Right lobe of liver (tissue), 6 donors: Measurements from ENCODE around the gene PDE6D. TPM values are rescaled to one million over a fixed set of nuclear protein-coding genes. Genes with fewer than 3 reads are reported as not detected.

Source experiments
- ATAC-seq, 4 donors: fragments of 200-7000 bp; cut with Tn5 transposase; one replicate each; pipeline ENCODE4 v1.9.1; 2020; ENCODE audit warnings: mild to moderate bottlenecking in 4 of 4, moderate library complexity in 4 of 4
- DNase-seq, 3 donors: peaks; one replicate each; pipeline ENCODE4 v3.0.0-alpha.2; 2020
- H3K27ac ChIP-seq, 3 donors: fragments of 200-600 bp; one replicate each; pipeline ENCODE4 v1.8.0; 2022
- H3K27me3 ChIP-seq, 2 donors: fragments of 200-600 bp; one replicate each; pipeline ENCODE4 v1.8.0; 2022
- H3K36me3 ChIP-seq, 4 donors: fragments of 200-600 bp; sonication (generic) in 1 of 4; one replicate each; pipeline versions ENCODE4 v1.5.1 to v1.8.0; 2017 to 2022; ENCODE audit warnings: control low read depth in 1 of 4
- H3K4me1 ChIP-seq, 4 donors: fragments of 200-600 bp; sonication (generic) in 1 of 4; one replicate each; pipeline versions ENCODE4 v1.5.1 to v1.8.0; 2017 to 2022; ENCODE audit warnings: control low read depth in 1 of 4
- H3K4me3 ChIP-seq, 3 donors: fragments of 200-600 bp; one replicate each; pipeline ENCODE4 v1.8.0; 2022
- H3K9me3 ChIP-seq, 4 donors: fragments of 200-600 bp; sonication (generic) in 1 of 4; one replicate each; pipeline versions ENCODE4 v1.5.1 to v1.8.0; 2017 to 2022; ENCODE audit warnings: control low read depth in 1 of 4
- POLR2A ChIP-seq: fragments of 450-650 bp; IDR thresholded peaks from one replicate; pipeline ENCODE4 v1.6.1; 2017; ENCODE audit warnings: antibody characterized with exemption, mild to moderate bottlenecking
- WGBS: methylation state at CpG from one replicate; pipeline ENCODE4 v1.1.6; 2018; ENCODE audit warnings: low coverage, low lambda C conversion rate; ENCODE audit not compliant: insufficient coverage; ENCODE audit errors: missing lambda C conversion rate; 5-methylcytosine and 5-hydroxymethylcytosine counted together
- intact Hi-C, 2 donors: fragments of 100-400 bp; cut with DNase I; formaldehyde crosslinking; loops; one replicate each; pipeline versions ENCODE4 v1.11.2 to v1.14.1; 2022
- total RNA-seq, 6 experiments: library from RNA; depleted of rRNA in 2 of 6; stranded (reverse); fragments of >200 nt in 2 of 6; fragmentation: NEBNext Ultra II Directional in 3 of 6; extraction: Animal tissue kit (Norgen Biotek cat#: 25700) in 3 of 6; gene quantifications; one replicate each; pipeline versions ENCODE4 v1.1.0 to v1.2.4, GENCODE V29; 2016 to 2023
- TF ChIP-seq, protein P1 (sequence below), 4 donors: fragments of 200-600 bp in 3 of 4; fragments of 450-650 bp in 1 of 4; IDR thresholded peaks; one replicate each; pipeline versions ENCODE4 v1.5.1 to v1.8.0; 2016 to 2022; ENCODE audit warnings: antibody characterized with exemption in 4 of 4, mild to moderate bottlenecking in 2 of 4
- donor health status: DM: no; HTN: yes; CAD: no.
- donor health status: DM: no; HTN: no; CAD: no.
- donor health status: DM: no; HTN: no; CAD: no.
- donor health status: DM: no; HTN: yes; CAD: no.
- donor health status: DM: no; HTN: yes; CAD: no.

PDE6D gene
- total RNA-seq, 6 experiments from 2014 or later: 7.1 to 10.4 (median 8.3) TPM

DNA sequence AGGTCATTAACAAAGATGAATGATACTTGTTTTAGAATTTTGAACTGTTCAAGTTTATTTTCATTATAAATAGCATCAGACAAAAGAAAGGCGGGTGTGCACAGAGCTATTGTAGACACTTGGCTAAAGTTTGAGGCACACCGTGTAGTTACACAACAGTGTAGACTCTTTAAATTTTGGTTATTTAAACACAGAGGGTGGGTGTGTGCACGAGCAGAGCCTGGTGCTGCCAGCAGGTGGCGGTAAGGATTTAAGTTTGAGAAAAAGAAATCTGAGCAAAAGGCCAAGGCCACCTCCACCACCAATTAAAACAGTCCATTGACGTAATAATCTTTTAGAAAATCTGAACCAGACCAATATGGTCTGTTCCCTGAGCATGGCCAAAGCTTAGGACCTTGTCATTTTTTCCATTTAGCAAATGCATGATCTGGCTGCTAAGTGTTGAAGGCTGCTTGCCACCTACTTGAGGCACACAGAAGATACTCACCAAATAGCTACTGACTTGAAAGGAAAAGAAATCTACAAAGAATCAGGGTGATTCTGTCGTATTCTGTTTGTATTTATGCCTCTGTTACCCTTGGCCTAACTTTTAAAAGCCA is 19.5 kb upstream of the PDE6D start:
- H3K4me3 ChIP-seq: no peak overlapping the region
- intact Hi-C loops: no loop called here
- no peaks in the 10 kb centered on the region for H3K27me3 ChIP-seq
- H3K4me1 ChIP-seq: peaks cover 0 to 5% (median 0%) of the 10 kb centered on the region in 4 donors
- no peak overlapping the region for H3K27ac ChIP-seq
- ATAC-seq (peak; percentile 78 to 88 (median 85)), DNase-seq (peak; percentile 51 to 67 (median 57))
- 29% methylated on average over 6 of the region's 6 CpGs for WGBS
- no peaks in the 10 kb centered on the region for H3K9me3 ChIP-seq
- H3K36me3 ChIP-seq: peaks cover 3 to 46% (median 8%) of the 10 kb centered on the region in 4 donors
- TF ChIP-seq, protein P1, sequence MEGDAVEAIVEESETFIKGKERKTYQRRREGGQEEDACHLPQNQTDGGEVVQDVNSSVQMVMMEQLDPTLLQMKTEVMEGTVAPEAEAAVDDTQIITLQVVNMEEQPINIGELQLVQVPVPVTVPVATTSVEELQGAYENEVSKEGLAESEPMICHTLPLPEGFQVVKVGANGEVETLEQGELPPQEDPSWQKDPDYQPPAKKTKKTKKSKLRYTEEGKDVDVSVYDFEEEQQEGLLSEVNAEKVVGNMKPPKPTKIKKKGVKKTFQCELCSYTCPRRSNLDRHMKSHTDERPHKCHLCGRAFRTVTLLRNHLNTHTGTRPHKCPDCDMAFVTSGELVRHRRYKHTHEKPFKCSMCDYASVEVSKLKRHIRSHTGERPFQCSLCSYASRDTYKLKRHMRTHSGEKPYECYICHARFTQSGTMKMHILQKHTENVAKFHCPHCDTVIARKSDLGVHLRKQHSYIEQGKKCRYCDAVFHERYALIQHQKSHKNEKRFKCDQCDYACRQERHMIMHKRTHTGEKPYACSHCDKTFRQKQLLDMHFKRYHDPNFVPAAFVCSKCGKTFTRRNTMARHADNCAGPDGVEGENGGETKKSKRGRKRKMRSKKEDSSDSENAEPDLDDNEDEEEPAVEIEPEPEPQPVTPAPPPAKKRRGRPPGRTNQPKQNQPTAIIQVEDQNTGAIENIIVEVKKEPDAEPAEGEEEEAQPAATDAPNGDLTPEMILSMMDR (IDR thresholded peaks at IDR 0.05): peak; percentile 57 to 82 (median 69)
- TF ChIP-seq POLR2A: no peak

DNA sequence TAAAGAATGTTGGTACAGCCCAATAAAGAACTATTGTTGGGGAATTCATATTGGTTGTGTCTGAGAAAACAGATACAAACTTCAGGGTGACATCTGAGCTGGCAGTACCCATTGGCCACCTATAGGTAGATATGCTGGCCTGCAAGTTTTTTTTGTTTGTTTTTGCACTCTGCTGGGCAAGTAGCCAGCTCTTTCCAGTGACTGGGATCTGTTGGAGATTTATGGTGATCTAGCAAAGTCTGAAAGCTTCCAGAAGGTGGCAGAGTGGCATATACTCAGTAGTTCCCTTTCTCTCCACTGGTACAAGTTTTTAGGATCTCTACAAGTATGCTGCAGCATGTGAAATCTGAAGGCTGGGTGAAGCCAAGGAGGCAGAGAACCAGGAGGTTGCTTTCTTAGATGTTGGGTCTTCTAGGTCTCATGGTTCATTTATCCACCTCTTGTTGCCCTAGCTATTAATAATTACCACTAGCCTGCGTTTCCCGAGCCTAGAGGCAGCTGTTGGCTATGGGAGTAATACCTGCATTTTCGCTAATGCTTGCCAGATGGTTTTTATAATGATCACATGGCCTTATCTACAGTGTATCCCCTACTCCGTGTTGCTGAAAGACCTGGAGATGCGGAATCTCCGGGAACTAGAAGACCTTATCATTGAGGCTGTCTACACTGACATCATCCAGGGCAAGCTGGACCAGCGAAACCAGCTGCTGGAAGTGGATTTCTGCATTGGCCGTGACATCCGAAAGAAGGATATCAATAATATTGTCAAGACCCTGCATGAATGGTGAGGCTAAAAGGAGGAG is 14.6 kb upstream of the PDE6D start:
- no peak overlapping the region for H3K4me3 ChIP-seq
- intact Hi-C loops: no loop called here
- H3K4me1 ChIP-seq: peaks cover 0 to 5% (median 0%) of the 10 kb centered on the region in 4 donors
- DNase-seq (peak; percentile 56 to 82 (median 61)), ATAC-seq (peak; percentile 70 to 87 (median 78))
- 82% methylated on average over 9 of the region's 9 CpGs for whole genome bisulfite sequencing
- H3K9me3 ChIP-seq: no peaks in the 10 kb centered on the region
- TF ChIP-seq, protein P1 (IDR thresholded peaks at IDR 0.05): peak; percentile 40 to 60 (median 52)
- no peak for TF ChIP-seq POLR2A
- H3K27ac ChIP-seq: peak overlapping the region in 2 of 3 donors; percentile 69 to 77
- peaks cover 3 to 57% (median 5%) of the 10 kb centered on the region in 4 donors for H3K36me3 ChIP-seq
- H3K27me3 ChIP-seq: no peaks in the 10 kb centered on the region

DNA sequence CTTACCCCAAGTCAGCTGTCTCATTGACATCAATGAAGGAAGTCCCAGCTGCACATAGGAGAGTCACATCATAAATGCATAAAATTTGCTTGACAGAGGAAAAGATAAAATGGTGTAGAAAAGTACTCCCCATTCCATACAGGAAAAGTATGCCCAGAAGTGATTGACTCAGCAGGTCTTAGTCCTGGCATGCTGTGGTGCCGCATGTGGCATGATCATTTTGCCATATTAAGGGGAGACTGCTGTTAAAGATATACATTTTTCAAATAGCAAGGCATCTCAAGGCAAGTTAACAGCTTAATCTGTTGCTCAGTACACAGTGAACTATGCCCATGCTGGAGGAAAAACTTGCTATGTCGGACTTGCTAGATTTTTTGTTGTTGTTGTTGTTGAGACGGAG is 13.3 kb upstream of the PDE6D start:
- intact Hi-C loops: no loop called here
- H3K27ac ChIP-seq: no peak overlapping the region
- H3K27me3 ChIP-seq: no peaks in the 10 kb centered on the region
- no peak overlapping the region for H3K4me3 ChIP-seq
- no peak for DNase-seq
- ATAC-seq: no peak
- TF ChIP-seq, protein P1 (IDR thresholded peaks at IDR 0.05): no peak
- TF ChIP-seq POLR2A: no peak
- no peaks in the 10 kb centered on the region for H3K9me3 ChIP-seq
- 88% methylated on average over 1 of the region's 3 CpGs for whole genome bisulfite sequencing
- H3K4me1 ChIP-seq: peaks cover 0 to 5% (median 0%) of the 10 kb centered on the region in 4 donors
- H3K36me3 ChIP-seq: peaks cover 0 to 55% (median 7%) of the 10 kb centered on the region in 4 donors

DNA sequence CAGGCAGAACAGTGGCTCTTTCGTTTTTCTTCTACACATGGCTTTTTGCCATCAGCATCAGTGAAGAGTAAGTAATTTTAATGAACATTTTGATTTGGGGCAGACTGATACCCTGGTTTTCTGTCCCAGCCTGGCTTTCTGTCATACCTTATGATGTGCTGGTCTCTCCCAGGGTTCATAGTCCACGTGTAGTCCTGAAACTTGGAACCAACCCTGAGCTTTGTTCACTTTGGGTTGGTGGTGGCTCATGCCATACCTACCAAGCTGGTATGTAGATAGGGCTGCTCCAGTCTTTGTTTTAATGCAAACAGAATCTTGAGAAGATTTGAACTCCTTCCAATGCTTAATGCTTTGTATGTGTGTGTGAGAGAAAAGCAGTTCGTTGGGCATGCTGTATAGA is 10.0 kb upstream of the PDE6D start:
- Histone ChIP-seq H3K9me3 (no peaks in the 10 kb centered on the region), H3K36me3 (peaks cover 0 to 41% (median 2%) of the 10 kb centered on the region in 4 donors), H3K4me3 (no peak overlapping the region), H3K4me1 (peaks cover 0 to 13% (median 5%) of the 10 kb centered on the region in 4 donors), H3K27me3 (no peaks in the 10 kb centered on the region), H3K27ac (peak overlapping the region in 1 of 3 donors; percentile 48)
- intact Hi-C loops: no loop called here
- ATAC-seq (peak; percentile 40 to 79 (median 64)), DNase-seq (no peak)
- WGBS: 64% methylated on average over 3 of the region's 3 CpGs
- TF ChIP-seq, protein P1 (IDR thresholded peaks at IDR 0.05): no peak
